ENCODE measurements around the gene KDM7A. TPM values are rescaled to one million over a fixed set of nuclear protein-coding genes. Genes with fewer than 3 reads are reported as not detected.

Gene KDM7A
- total and polyA plus RNA-seq, 9 of the 15 experiments (the other 6 are each of a cell fraction or from before 2014, with no cell fraction given), result 0.90 to 8.4 (median 7.0) TPM

DNA sequence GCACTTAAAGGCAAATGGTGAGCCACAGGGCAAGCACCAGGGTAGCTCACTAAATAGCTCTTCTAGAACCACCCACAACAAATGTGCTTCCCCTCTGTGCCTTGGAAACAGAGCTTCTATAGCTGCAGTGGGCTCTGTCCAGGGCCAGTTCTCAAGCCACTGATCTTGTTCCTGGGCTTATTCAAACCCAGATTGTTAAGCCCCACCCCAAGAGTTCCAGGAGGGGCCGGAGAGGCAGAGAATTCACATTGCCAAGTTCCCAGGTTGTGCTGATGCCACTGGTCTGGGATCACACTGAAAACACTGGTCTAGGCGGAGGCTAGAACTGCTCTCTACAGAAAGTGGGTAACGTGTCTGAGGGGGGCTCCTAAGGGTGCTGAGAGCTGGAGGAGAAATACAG, 15.4 kb upstream of the KDM7A start (continued):
- TF ChIP-seq, protein P1, sequence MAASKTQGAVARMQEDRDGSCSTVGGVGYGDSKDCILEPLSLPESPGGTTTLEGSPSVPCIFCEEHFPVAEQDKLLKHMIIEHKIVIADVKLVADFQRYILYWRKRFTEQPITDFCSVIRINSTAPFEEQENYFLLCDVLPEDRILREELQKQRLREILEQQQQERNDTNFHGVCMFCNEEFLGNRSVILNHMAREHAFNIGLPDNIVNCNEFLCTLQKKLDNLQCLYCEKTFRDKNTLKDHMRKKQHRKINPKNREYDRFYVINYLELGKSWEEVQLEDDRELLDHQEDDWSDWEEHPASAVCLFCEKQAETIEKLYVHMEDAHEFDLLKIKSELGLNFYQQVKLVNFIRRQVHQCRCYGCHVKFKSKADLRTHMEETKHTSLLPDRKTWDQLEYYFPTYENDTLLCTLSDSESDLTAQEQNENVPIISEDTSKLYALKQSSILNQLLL (CRISPR knock-in tag; IDR thresholded peaks at IDR 0.05; ENCODE audit: borderline replicate concordance), result no peak
- TF ChIP-seq, protein P2, sequence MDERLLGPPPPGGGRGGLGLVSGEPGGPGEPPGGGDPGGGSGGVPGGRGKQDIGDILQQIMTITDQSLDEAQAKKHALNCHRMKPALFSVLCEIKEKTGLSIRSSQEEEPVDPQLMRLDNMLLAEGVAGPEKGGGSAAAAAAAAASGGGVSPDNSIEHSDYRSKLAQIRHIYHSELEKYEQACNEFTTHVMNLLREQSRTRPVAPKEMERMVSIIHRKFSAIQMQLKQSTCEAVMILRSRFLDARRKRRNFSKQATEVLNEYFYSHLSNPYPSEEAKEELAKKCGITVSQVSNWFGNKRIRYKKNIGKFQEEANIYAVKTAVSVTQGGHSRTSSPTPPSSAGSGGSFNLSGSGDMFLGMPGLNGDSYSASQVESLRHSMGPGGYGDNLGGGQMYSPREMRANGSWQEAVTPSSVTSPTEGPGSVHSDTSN (CRISPR knock-in tag; IDR thresholded peaks at IDR 0.05; ENCODE audit: low read depth), result no peak
- TF ChIP-seq, protein P2 (tag; conservative IDR thresholded peaks at IDR 0.05; ENCODE audit: low read depth), result no peak
- TF ChIP-seq PHF20 (IDR thresholded peaks at IDR 0.05; ENCODE audit: partially characterized antibody) (no peak), POLR3A (IDR thresholded peaks at IDR 0.05; ENCODE audit: borderline replicate concordance, extremely low read depth, insufficient read depth, insufficient read length) (no peak), EGR1 (conservative IDR thresholded peaks at IDR 0.05) (no peak)

DNA sequence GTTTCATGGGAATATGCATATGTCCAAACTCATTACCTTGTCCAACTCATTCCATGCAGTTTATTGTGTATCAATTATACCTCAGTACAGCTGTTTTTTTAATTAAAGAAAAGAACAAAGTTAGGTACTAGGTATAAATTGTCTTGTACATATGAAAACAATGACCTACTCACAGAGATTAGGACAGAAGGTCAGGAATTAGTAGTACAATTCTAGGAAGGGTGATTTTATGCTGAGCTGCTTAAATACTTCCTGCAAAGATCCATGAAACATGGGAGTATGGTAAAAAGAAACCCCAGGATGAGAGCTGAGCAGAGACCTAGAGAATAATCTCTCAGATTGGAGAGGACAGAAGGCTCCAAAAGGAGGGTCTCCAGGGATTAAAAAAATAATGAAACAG, 13.8 kb upstream of the KDM7A start:
- H3K27me3 ChIP-seq (ENCODE audit: control insufficient read depth in 2 of 2, insufficient read depth in 2 of 2, low read length in 2 of 2), result peaks cover 2 to 4% of the 10 kb centered on the region in 2 experiments; a peak in 2 of 5 replicates
- DNase-seq (ENCODE audit: extremely low read depth in 1 of 4, low spot score in 3 of 4) (no peak), FAIRE-seq (no peak), ATAC-seq (no peak)
- H3K4me2 ChIP-seq (ENCODE audit: insufficient read depth, low read length), result no peak overlapping the region
- no peaks in the 10 kb centered on the region for H3K79me2 ChIP-seq (ENCODE audit: control insufficient read depth, insufficient read depth, low read length)
- H3K9ac ChIP-seq (ENCODE audit: insufficient read depth in 1 of 2, low read depth in 2 of 2, low read length in 2 of 2), result no peak overlapping the region
- H3K4me3 ChIP-seq, result no peak overlapping the region
- H3K9me1 ChIP-seq (ENCODE audit: control insufficient read depth, insufficient read depth, low read length), result no peaks in the 10 kb centered on the region
- no peaks in the 10 kb centered on the region for H3K9me3 ChIP-seq (replicated peaks; ENCODE audit: control insufficient read depth, insufficient read depth, low read depth, low read length)
- no peaks in the 10 kb centered on the region for H4K20me1 ChIP-seq (replicated peaks; ENCODE audit: control insufficient read depth, insufficient read depth, low read length)
- no peak overlapping the region for H2AFZ ChIP-seq (ENCODE audit: low read depth, low read length)
- no peak overlapping the region for H3K27ac ChIP-seq (ENCODE audit: extremely low read depth, low read depth, low read length)
- no TSS peak for BruUV-seq (replicated peaks)
- no peaks in the 10 kb centered on the region for H3K36me3 ChIP-seq (ENCODE audit: control insufficient read depth, insufficient read depth, low read length)
- in situ Hi-C loops (cut with MboI) (no loop called here), intact Hi-C loops (cut with micrococcal nuclease) (no loop called here)
- POLR2A ChIA-PET, result interaction anchor here (0.6 to 2.0 kb wide), 6 partner anchors 9 to 141 kb away, joined by 3 to 7 read pairs (median 3); no protein-coding TSS in a partner anchor
- peaks cover 0 to 7% of the 10 kb centered on the region in 2 experiments; a peak in 2 of 5 replicates for H3K4me1 ChIP-seq (replicated peaks in 1 of 2; ENCODE audit: control insufficient read depth in 2 of 2, insufficient read depth in 2 of 2, low read length in 2 of 2)
- CTCF ChIA-PET (ENCODE audit: low intra/inter-chr PET ratio), result no interaction called here
- TF ChIP-seq ZNF253 (CRISPR knock-in tag; conservative IDR thresholded peaks at IDR 0.05), result no peak
- TF ChIP-seq ZSCAN32 (CRISPR knock-in tag; IDR thresholded peaks at IDR 0.05), result no peak
- peak; percentile 31; the same call in 1 of the 2 replicates for TF ChIP-seq C11orf30 (IDR thresholded peaks at IDR 0.05; ENCODE audit: low read depth)
- no peak for TF ChIP-seq NR2C1 (IDR thresholded peaks at IDR 0.05)
- no peak for TF ChIP-seq NR2C1 (tag; IDR thresholded peaks at IDR 0.05)
- TF ChIP-seq, protein P3, sequence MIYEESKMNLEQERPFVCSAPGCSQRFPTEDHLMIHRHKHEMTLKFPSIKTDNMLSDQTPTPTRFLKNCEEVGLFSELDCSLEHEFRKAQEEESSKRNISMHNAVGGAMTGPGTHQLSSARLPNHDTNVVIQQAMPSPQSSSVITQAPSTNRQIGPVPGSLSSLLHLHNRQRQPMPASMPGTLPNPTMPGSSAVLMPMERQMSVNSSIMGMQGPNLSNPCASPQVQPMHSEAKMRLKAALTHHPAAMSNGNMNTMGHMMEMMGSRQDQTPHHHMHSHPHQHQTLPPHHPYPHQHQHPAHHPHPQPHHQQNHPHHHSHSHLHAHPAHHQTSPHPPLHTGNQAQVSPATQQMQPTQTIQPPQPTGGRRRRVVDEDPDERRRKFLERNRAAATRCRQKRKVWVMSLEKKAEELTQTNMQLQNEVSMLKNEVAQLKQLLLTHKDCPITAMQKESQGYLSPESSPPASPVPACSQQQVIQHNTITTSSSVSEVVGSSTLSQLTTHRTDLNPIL (CRISPR knock-in tag; IDR thresholded peaks at IDR 0.05), result no peak
- TF ChIP-seq ZFP1 (CRISPR knock-in tag; IDR thresholded peaks at IDR 0.05), result no peak
- no peak for TF ChIP-seq ZNF77 (CRISPR knock-in tag; IDR thresholded peaks at IDR 0.05)
- peak; percentile 28; the same call in 1 of the 2 replicates for TF ChIP-seq ZNF316 (IDR thresholded peaks at IDR 0.05)
- TF ChIP-seq, protein P4, sequence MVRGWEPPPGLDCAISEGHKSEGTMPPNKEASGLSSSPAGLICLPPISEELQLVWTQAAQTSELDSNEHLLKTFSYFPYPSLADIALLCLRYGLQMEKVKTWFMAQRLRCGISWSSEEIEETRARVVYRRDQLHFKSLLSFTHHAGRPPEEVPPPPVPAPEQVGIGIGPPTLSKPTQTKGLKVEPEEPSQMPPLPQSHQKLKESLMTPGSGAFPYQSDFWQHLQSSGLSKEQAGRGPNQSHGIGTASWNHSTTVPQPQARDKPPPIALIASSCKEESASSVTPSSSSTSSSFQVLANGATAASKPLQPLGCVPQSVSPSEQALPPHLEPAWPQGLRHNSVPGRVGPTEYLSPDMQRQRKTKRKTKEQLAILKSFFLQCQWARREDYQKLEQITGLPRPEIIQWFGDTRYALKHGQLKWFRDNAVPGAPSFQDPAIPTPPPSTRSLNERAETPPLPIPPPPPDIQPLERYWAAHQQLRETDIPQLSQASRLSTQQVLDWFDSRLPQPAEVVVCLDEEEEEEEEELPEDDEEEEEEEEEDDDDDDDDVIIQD (CRISPR knock-in tag; IDR thresholded peaks at IDR 0.05), result no peak

All from K562 (cell line).